ENCODE data around the gene SYS1. TPM values are rescaled to one million over a fixed set of nuclear protein-coding genes. Genes with fewer than 3 reads are reported as not detected.

SYS1 gene
- total RNA-seq, 1 donor = 31.8 TPM

- Histone ChIP-seq H3K9me3 (ENCODE audit: low read depth, low read length) (no peaks in the 10 kb centered on the region), H3K27ac (ENCODE audit: low read depth, low read length) (peak overlapping the region; percentile 100), H3K4me2 (ENCODE audit: insufficient read depth, low read length) (peak overlapping the region; percentile 91), H3K79me2 (ENCODE audit: insufficient read depth, low read length) (peaks cover 96% of the 10 kb centered on the region), H4K20me1 (ENCODE audit: insufficient read depth, low read length) (peaks cover 54% of the 10 kb centered on the region), H3K27me3 (ENCODE audit: insufficient read depth, low read length) (no peaks in the 10 kb centered on the region), H3K4me3 (ENCODE audit: insufficient read depth, low read length) (peak overlapping the region; percentile 90), H3K4me1 (ENCODE audit: insufficient read depth, low read length) (peaks cover 79% of the 10 kb centered on the region), H2AFZ (ENCODE audit: low read length) (no peak overlapping the region), H3K36me3 (ENCODE audit: insufficient read depth, low read length) (peaks cover 57% of the 10 kb centered on the region)
- TF ChIP-seq, protein P1, sequence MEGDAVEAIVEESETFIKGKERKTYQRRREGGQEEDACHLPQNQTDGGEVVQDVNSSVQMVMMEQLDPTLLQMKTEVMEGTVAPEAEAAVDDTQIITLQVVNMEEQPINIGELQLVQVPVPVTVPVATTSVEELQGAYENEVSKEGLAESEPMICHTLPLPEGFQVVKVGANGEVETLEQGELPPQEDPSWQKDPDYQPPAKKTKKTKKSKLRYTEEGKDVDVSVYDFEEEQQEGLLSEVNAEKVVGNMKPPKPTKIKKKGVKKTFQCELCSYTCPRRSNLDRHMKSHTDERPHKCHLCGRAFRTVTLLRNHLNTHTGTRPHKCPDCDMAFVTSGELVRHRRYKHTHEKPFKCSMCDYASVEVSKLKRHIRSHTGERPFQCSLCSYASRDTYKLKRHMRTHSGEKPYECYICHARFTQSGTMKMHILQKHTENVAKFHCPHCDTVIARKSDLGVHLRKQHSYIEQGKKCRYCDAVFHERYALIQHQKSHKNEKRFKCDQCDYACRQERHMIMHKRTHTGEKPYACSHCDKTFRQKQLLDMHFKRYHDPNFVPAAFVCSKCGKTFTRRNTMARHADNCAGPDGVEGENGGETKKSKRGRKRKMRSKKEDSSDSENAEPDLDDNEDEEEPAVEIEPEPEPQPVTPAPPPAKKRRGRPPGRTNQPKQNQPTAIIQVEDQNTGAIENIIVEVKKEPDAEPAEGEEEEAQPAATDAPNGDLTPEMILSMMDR (IDR thresholded peaks at IDR 0.05; ENCODE audit: extremely low read depth, low read depth, low read length) = no peak
- DNase-seq (ENCODE audit: insufficient read length, low spot score, missing footprints) = no peak
Measured at GRCh38 chr20:45343532-45344167, 19.3 kb upstream of the SYS1 start.

GRCh38 chr20:45344168-45344860, 18.6 kb upstream of the SYS1 start:
- peak; percentile 91 for DNase-seq (ENCODE audit: insufficient read length, low spot score, missing footprints)
- Histone ChIP-seq H3K27me3 (ENCODE audit: insufficient read depth, low read length) (no peaks in the 10 kb centered on the region), H3K4me3 (ENCODE audit: insufficient read depth, low read length) (peak overlapping the region; percentile 90), H2AFZ (ENCODE audit: low read length) (no peak overlapping the region), H3K79me2 (ENCODE audit: insufficient read depth, low read length) (peaks cover 89% of the 10 kb centered on the region), H3K9me3 (ENCODE audit: low read depth, low read length) (no peaks in the 10 kb centered on the region), H4K20me1 (ENCODE audit: insufficient read depth, low read length) (peaks cover 55% of the 10 kb centered on the region), H3K36me3 (ENCODE audit: insufficient read depth, low read length) (peaks cover 51% of the 10 kb centered on the region), H3K4me1 (ENCODE audit: insufficient read depth, low read length) (peaks cover 76% of the 10 kb centered on the region), H3K4me2 (ENCODE audit: insufficient read depth, low read length) (peak overlapping the region; percentile 91), H3K27ac (ENCODE audit: low read depth, low read length) (peak overlapping the region; percentile 100)
- TF ChIP-seq, protein P1 (IDR thresholded peaks at IDR 0.05; ENCODE audit: extremely low read depth, low read depth, low read length) = no peak

GRCh38 chr20:45345104-45345936, 17.6 kb upstream of the SYS1 start:
- peak overlapping the region; percentile 90 for H3K4me3 ChIP-seq (ENCODE audit: insufficient read depth, low read length)
- H3K27me3 ChIP-seq (ENCODE audit: insufficient read depth, low read length) = no peaks in the 10 kb centered on the region
- peaks cover 71% of the 10 kb centered on the region for H3K4me1 ChIP-seq (ENCODE audit: insufficient read depth, low read length)
- peak overlapping the region; percentile 100 for H3K27ac ChIP-seq (ENCODE audit: low read depth, low read length)
- peaks cover 41% of the 10 kb centered on the region for H3K36me3 ChIP-seq (ENCODE audit: insufficient read depth, low read length)
- H3K79me2 ChIP-seq (ENCODE audit: insufficient read depth, low read length) = peaks cover 79% of the 10 kb centered on the region
- peaks cover 55% of the 10 kb centered on the region for H4K20me1 ChIP-seq (ENCODE audit: insufficient read depth, low read length)
- no peak overlapping the region for H2AFZ ChIP-seq (ENCODE audit: low read length)
- H3K9me3 ChIP-seq (ENCODE audit: low read depth, low read length) = no peaks in the 10 kb centered on the region
- DNase-seq (ENCODE audit: insufficient read length, low spot score, missing footprints) = peak; percentile 90
- peak overlapping the region; percentile 91 for H3K4me2 ChIP-seq (ENCODE audit: insufficient read depth, low read length)
- TF ChIP-seq, protein P1 (IDR thresholded peaks at IDR 0.05; ENCODE audit: extremely low read depth, low read depth, low read length) = no peak

All from osteoblast (primary cell).